GM19463 (cell line): Measurements from ENCODE around the gene PDGFD.

Experiments
- ATAC-seq: cut with Tn5 transposase; IDR thresholded peaks from one replicate; pipeline ENCODE4 v1.9.1; 2021; ENCODE audit warnings: mild to moderate bottlenecking, moderate library complexity; ENCODE audit not compliant: unreplicated experiment

PDGFD gene

GRCh38 chr11:104146421-104146820 is 17.5 kb downstream of the PDGFD start:
- ATAC-seq: no peak

- ATAC-seq: no peak
Observed at GRCh38 chr11:104145062-104145461, 18.9 kb downstream of the PDGFD start.

- ATAC-seq: no peak
Observed at GRCh38 chr11:104142698-104143097, 21.2 kb downstream of the PDGFD start.

GRCh38 chr11:104136861-104137260 is 27.1 kb downstream of the PDGFD start:
- no peak for ATAC-seq

- ATAC-seq: no peak
Observed at GRCh38 chr11:104134745-104135144, 29.2 kb downstream of the PDGFD start.

GRCh38 chr11:104130161-104130560 is 33.8 kb downstream of the PDGFD start:
- no peak for ATAC-seq

GRCh38 chr11:104129145-104129544 is 34.8 kb downstream of the PDGFD start:
- ATAC-seq: no peak

- ATAC-seq: no peak
Observed at GRCh38 chr11:104127828-104128227, 36.1 kb downstream of the PDGFD start.

- ATAC-seq: no peak
Observed at GRCh38 chr11:104126464-104126863, 37.5 kb downstream of the PDGFD start.

- peak; percentile 83 for ATAC-seq
Observed at GRCh38 chr11:104124979-104125378, 39.0 kb downstream of the PDGFD start.

- no peak for ATAC-seq
Observed at GRCh38 chr11:104122836-104123235, 41.1 kb downstream of the PDGFD start.

- ATAC-seq: no peak
Observed at GRCh38 chr11:104122011-104122635, 41.8 kb downstream of the PDGFD start.

GRCh38 chr11:104120493-104121137 is 43.3 kb downstream of the PDGFD start:
- no peak for ATAC-seq

- no peak for ATAC-seq
Observed at GRCh38 chr11:104118105-104118744, 45.7 kb downstream of the PDGFD start.

- ATAC-seq: no peak
Observed at GRCh38 chr11:104113541-104113940, 50.4 kb downstream of the PDGFD start.

- ATAC-seq: no peak
Observed at GRCh38 chr11:104106136-104106754, 57.7 kb downstream of the PDGFD start.

GRCh38 chr11:104105155-104105554 is 58.8 kb downstream of the PDGFD start:
- no peak for ATAC-seq

GRCh38 chr11:104104664-104105063 is 59.3 kb downstream of the PDGFD start:
- peak; percentile 41 for ATAC-seq

- ATAC-seq: peak; percentile 21
Observed at GRCh38 chr11:104104201-104104600, 59.7 kb downstream of the PDGFD start.

GRCh38 chr11:104098555-104098954 is 65.4 kb downstream of the PDGFD start:
- no peak for ATAC-seq

- ATAC-seq: peak; percentile 81
Observed at GRCh38 chr11:104098132-104098531, 65.8 kb downstream of the PDGFD start.

- ATAC-seq: no peak
Observed at GRCh38 chr11:104096900-104097299, 67.0 kb downstream of the PDGFD start.
